K562 (cell line): ENCODE results near the gene RPL21. TPM values are rescaled to one million over a fixed set of nuclear protein-coding genes. Genes with fewer than 3 reads are reported as not detected.

ENCODE experiments used
- ATAC-seq: fragments of 200-7000 bp; cut with Tn5 transposase; 3 replicates; pipeline ENCODE4 v1.9.1; 2020; ENCODE audit warnings: moderate library complexity
- BruUV-seq: library from RNA; stranded (reverse); fragments of 400-500 nt; replicated peaks from 2 replicates; lab custom pipeline; 2021; lab: Mats Ljungman, UMichigan
- CTCF ChIA-PET: fragments of 300-600 bp; formaldehyde crosslinking; extraction: SDS; loops from one replicate; lab custom pipeline; 2021; ENCODE audit warnings: low intra/inter-chr PET ratio; lab: Yijun Ruan, JAX
- POLR2A ChIA-PET: fragments of 300-600, 350-650 bp; sonication (Branson Sonifier 250); formaldehyde crosslinking; extraction: SDS; loops from one replicate; lab custom pipeline; 2021; ENCODE audit warnings: antibody characterized with exemption, inconsistent platforms; lab: Yijun Ruan, JAX
- DNase-seq, 4 experiments: peaks; one replicate each; pipeline versions ENCODE4 v3.0.0 to v3.0.0-alpha.2; 2011 to 2018; ENCODE audit warnings: low spot score in 3 of 4, mixed read lengths in 3 of 4; ENCODE audit errors: extremely low read depth in 1 of 4
- FAIRE-seq: peaks from 2 replicates; lab custom pipeline; 2011; peaks lifted over from hg19 to GRCh38; lab: Jason Lieb, UNC
- H2AFZ ChIP-seq: 2 replicates; pipeline ENCODE4 v1.6.0; 2011; ENCODE audit warnings: low read depth, low read length, control low read depth, inconsistent platforms
- H3K27ac ChIP-seq: fragments of 200-600 bp; 3 replicates; pipeline ENCODE4 v1.8.0; 2011; ENCODE audit warnings: low read depth, mild to moderate bottlenecking, control low read depth, inconsistent platforms, low read length, moderate library complexity, mixed read lengths; ENCODE audit errors: extremely low read depth
- H3K27me3 ChIP-seq, 2 experiments: fragments of 300-600 bp in 1 of 2; 2 replicates in 1 of 2; 3 replicates in 1 of 2; pipeline versions ENCODE4 v1.6.0 to v1.8.0; 2011; ENCODE audit warnings: inconsistent platforms in 2 of 2, low read length in 2 of 2, mild to moderate bottlenecking in 1 of 2, mixed read lengths in 1 of 2, moderate library complexity in 1 of 2; ENCODE audit not compliant: control insufficient read depth in 2 of 2, insufficient read depth in 2 of 2
- H3K36me3 ChIP-seq: fragments of 300-600 bp; 3 replicates; pipeline ENCODE4 v1.8.0; 2011; ENCODE audit warnings: mild to moderate bottlenecking, low read length, inconsistent platforms; ENCODE audit not compliant: control insufficient read depth, insufficient read depth
- H3K4me1 ChIP-seq, 2 experiments: fragments of 200-600 bp in 1 of 2; replicated peaks in 1 of 2; 2 replicates in 1 of 2; 3 replicates in 1 of 2; pipeline versions ENCODE4 v1.5.1 to v1.8.0; 2011; ENCODE audit warnings: inconsistent platforms in 2 of 2, low read length in 2 of 2, mild to moderate bottlenecking in 1 of 2, mixed read lengths in 1 of 2, moderate library complexity in 1 of 2; ENCODE audit not compliant: control insufficient read depth in 2 of 2, insufficient read depth in 2 of 2
- H3K4me2 ChIP-seq: 2 replicates; pipeline ENCODE4 v1.6.1; 2011; ENCODE audit warnings: low read length, control low read depth, inconsistent platforms, mixed read lengths; ENCODE audit not compliant: insufficient read depth
- H3K4me3 ChIP-seq: fragments of 200-600 bp; sonication (generic), shearing (Covaris generic); 2 replicates; pipeline ENCODE4 v1.5.1; 2016; ENCODE audit warnings: control low read depth, inconsistent platforms
- H3K79me2 ChIP-seq: fragments of 200-600 bp; 3 replicates; pipeline ENCODE4 v1.8.0; 2011; ENCODE audit warnings: low read length, inconsistent platforms; ENCODE audit not compliant: control insufficient read depth, insufficient read depth
- H3K9ac ChIP-seq, 2 experiments: 2 replicates each; pipeline versions ENCODE4 v1.6.0 to v1.6.1; 2011; ENCODE audit warnings: low read depth in 2 of 2, low read length in 2 of 2, control low read depth in 1 of 2, inconsistent platforms in 1 of 2, mild to moderate bottlenecking in 1 of 2, mixed read lengths in 1 of 2; ENCODE audit not compliant: insufficient read depth in 1 of 2
- H3K9me1 ChIP-seq: one replicate; pipeline ENCODE4 v1.6.0; 2011; ENCODE audit warnings: inconsistent platforms, mild to moderate bottlenecking, low read length, moderate library complexity; ENCODE audit not compliant: control insufficient read depth, insufficient read depth
- H3K9me3 ChIP-seq: replicated peaks from 2 replicates; pipeline ENCODE4 v1.5.1; 2011; ENCODE audit warnings: low read depth, low read length, inconsistent platforms; ENCODE audit not compliant: control insufficient read depth, insufficient read depth
- H4K20me1 ChIP-seq: replicated peaks from 2 replicates; pipeline ENCODE4 v1.6.1; 2011; ENCODE audit warnings: low read length, inconsistent platforms, mixed read lengths; ENCODE audit not compliant: control insufficient read depth, insufficient read depth
- DMBX1 ChIP-seq: fragments of 250-450 bp; sonication (Bioruptor Pico); IDR thresholded peaks from 2 replicates; pipeline ENCODE4 v1.8.0; 2022; ENCODE audit warnings: inconsistent platforms, mild to moderate bottlenecking, moderate library complexity, borderline replicate concordance
- FOXM1 ChIP-seq, 2 experiments: fragments of 450-650 bp in 1 of 2; sonication (generic) in 1 of 2; formaldehyde crosslinking in 1 of 2; IDR thresholded peaks; 2 replicates each; pipeline versions ENCODE4 v1.6.1 to v1.9.0; 2017 to 2022; ENCODE audit warnings: low read depth in 2 of 2, mild to moderate bottlenecking in 2 of 2, missing genetic modification reagents in 1 of 2, moderate library complexity in 1 of 2
- HNRNPK ChIP-seq: fragments of 200-400 bp; formaldehyde crosslinking; IDR thresholded peaks from one replicate; pipeline ENCODE4 v1.6.1; 2018; ENCODE audit warnings: mild to moderate bottlenecking, low read depth, low read length; ENCODE audit not compliant: poor library complexity, severe bottlenecking
- POLR3A ChIP-seq: IDR thresholded peaks from 2 replicates; pipeline ENCODE4 v1.6.1; 2011; ENCODE audit warnings: borderline replicate concordance, mild to moderate bottlenecking, moderate library complexity; ENCODE audit not compliant: insufficient read length, insufficient read depth; ENCODE audit errors: extremely low read depth
- PTTG1 ChIP-seq: fragments of 450-650 bp; IDR thresholded peaks from 2 replicates; pipeline ENCODE4 v1.6.1; 2016; ENCODE audit warnings: low read depth, mild to moderate bottlenecking, missing genetic modification characterization, missing compliant biosample characterization
- RBFOX2 ChIP-seq: fragments of 200-400 bp; formaldehyde crosslinking; IDR thresholded peaks from 2 replicates; pipeline ENCODE4 v1.6.1; 2017; ENCODE audit warnings: low read depth, mild to moderate bottlenecking, low read length, moderate library complexity
- ZNF3 ChIP-seq: fragments of 250-450 bp; sonication (Bioruptor Pico); IDR thresholded peaks from 2 replicates; pipeline ENCODE4 v1.5.0; 2021; ENCODE audit warnings: mild to moderate bottlenecking, moderate library complexity
- WGBS: fragments of 100-300 bp; shearing (Covaris generic); methylation state at CpG from one replicate; pipeline ENCODE4 v1.1.6; 2016; ENCODE audit warnings: low coverage, mixed read lengths; ENCODE audit not compliant: insufficient coverage; ENCODE audit errors: missing lambda C conversion rate; 5-methylcytosine and 5-hydroxymethylcytosine counted together
- in situ Hi-C: fragments of 300-500 bp; cut with MboI; formaldehyde crosslinking; loops from 4 replicates; pipeline ENCODE4 v1.15.0; 2018; ENCODE audit warnings: inconsistent platforms, mixed read lengths
- intact Hi-C: fragments of 100-400 bp; cut with micrococcal nuclease; formaldehyde crosslinking; loops from 2 replicates; pipeline ENCODE4 v1.14.2; 2022
- polyA plus RNA-seq, 8 experiments: library from polyadenylated mRNA; depleted of rRNA in 4 of 8; stranded (reverse) in 5 of 8; unstranded in 3 of 8; fragments of >200 nt; fragmentation: Nextera tagmentation in 2 of 8; fragmentation: Illumina TruSeq in 1 of 8; extraction: Ambion mirVana in 2 of 8; extraction: Trizol in 1 of 8; gene quantifications; 2 replicates each; pipeline versions ENCODE4 v1.2.1 to v1.2.3, GENCODE V29; 2011 to 2014; ENCODE audit warnings: inconsistent platforms in 1 of 8, missing spikeins in 1 of 8
- total RNA-seq, 7 experiments: library from RNA; depleted of rRNA in 6 of 7; stranded (reverse); fragments of >200 nt in 6 of 7; fragmentation: Illumina TruSeq in 2 of 7; extraction: Trizol in 2 of 7; gene quantifications; 2 replicates each; pipeline versions ENCODE4 v1.2.1 to v1.2.3, GENCODE V29; 2011 to 2021; ENCODE audit warnings: low replicate concordance in 1 of 7
- TF ChIP-seq, protein P1 (sequence below): fragments of 200-400 bp; formaldehyde crosslinking; IDR thresholded peaks from 2 replicates; pipeline ENCODE4 v1.6.1; 2017; ENCODE audit warnings: mild to moderate bottlenecking, low read depth, low read length, moderate library complexity
- TF ChIP-seq, protein P2 (sequence below): sonication (generic); formaldehyde crosslinking; IDR thresholded peaks from 2 replicates; pipeline ENCODE4 v1.8.0; 2022; ENCODE audit warnings: mild to moderate bottlenecking, missing genetic modification reagents
- TF ChIP-seq, protein P3 (sequence below): sonication (generic); formaldehyde crosslinking; IDR thresholded peaks from 2 replicates; pipeline ENCODE4 v1.8.0; 2022; ENCODE audit warnings: mild to moderate bottlenecking, missing genetic modification reagents
- TF ChIP-seq, protein P4 (sequence below): fragments of 200-800 bp; sonication (Bioruptor generic); IDR thresholded peaks from 2 replicates; pipeline ENCODE4 v1.6.1; 2017; ENCODE audit warnings: missing genetic modification characterization, missing compliant biosample characterization

The RPL21 gene
- total and polyA plus RNA-seq, 9 of the 15 experiments (the other 6 are each of a cell fraction or from before 2014, with no cell fraction given), result 622 to 4,203 (median 1,676) TPM

DNA sequence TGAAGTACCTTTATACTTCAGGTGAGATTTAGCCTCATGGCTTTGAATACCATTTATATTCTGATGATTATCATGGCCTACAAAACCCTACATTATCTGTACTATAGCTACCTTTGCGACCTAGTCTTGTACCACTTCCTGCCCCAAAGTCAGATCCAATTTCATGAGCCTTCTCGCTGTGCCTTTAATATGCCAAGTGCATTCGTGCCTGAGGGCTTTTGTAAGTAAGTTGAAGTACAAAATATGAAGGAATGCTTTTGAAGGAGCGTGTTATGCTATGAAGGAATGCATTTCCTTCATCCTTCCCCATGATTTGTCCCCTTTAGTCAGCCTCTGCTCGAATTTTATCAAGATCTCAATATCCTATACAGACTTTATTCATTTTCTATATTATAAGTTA is 10.0 kb downstream of the RPL21 start:
- H4K20me1 ChIP-seq, result peaks cover 11% of the 10 kb centered on the region; the same call in 1 of the 2 replicates
- no peaks in the 10 kb centered on the region for H3K9me3 ChIP-seq
- H3K36me3 ChIP-seq, result peaks cover 30% of the 10 kb centered on the region
- ChIA-PET POLR2A (no interaction called here), CTCF (no interaction called here)
- ATAC-seq, result no peak
- no peaks in the 10 kb centered on the region for H3K27me3 ChIP-seq
- H3K79me2 ChIP-seq, result 0 out of 3 replicates have a peak, but pooled peaks cover 3% of the 10 kb centered on the region
- no peak overlapping the region for H3K9ac ChIP-seq
- H3K9me1 ChIP-seq, result no peaks in the 10 kb centered on the region
- no TSS peak for BruUV-seq
- H3K4me3 ChIP-seq, result no peak overlapping the region
- WGBS, result 56% methylated on average over 4 of the region's 5 CpGs
- intact Hi-C loops (no loop called here), in situ Hi-C loops (no loop called here)
- FAIRE-seq, result no peak
- DNase-seq, result no peak
- no peak overlapping the region for H3K27ac ChIP-seq
- H2AFZ ChIP-seq, result no peak overlapping the region
- H3K4me1 ChIP-seq, result peaks cover 0 to 7% of the 10 kb centered on the region in 2 experiments; a peak in 3 of 5 replicates
- H3K4me2 ChIP-seq, result no peak overlapping the region
- TF ChIP-seq, protein P1, sequence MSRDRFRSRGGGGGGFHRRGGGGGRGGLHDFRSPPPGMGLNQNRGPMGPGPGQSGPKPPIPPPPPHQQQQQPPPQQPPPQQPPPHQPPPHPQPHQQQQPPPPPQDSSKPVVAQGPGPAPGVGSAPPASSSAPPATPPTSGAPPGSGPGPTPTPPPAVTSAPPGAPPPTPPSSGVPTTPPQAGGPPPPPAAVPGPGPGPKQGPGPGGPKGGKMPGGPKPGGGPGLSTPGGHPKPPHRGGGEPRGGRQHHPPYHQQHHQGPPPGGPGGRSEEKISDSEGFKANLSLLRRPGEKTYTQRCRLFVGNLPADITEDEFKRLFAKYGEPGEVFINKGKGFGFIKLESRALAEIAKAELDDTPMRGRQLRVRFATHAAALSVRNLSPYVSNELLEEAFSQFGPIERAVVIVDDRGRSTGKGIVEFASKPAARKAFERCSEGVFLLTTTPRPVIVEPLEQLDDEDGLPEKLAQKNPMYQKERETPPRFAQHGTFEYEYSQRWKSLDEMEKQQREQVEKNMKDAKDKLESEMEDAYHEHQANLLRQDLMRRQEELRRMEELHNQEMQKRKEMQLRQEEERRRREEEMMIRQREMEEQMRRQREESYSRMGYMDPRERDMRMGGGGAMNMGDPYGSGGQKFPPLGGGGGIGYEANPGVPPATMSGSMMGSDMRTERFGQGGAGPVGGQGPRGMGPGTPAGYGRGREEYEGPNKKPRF, result no peak
- no peak for TF ChIP-seq POLR3A
- TF ChIP-seq, protein P2, sequence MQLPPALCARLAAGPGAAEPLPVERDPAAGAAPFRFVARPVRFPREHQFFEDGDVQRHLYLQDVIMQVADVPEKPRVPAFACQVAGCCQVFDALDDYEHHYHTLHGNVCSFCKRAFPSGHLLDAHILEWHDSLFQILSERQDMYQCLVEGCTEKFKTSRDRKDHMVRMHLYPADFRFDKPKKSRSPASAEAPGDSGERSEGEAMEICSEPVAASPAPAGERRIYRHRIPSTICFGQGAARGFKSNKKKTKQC (CRISPR knock-in tag), result no peak
- TF ChIP-seq DMBX1, result no peak
- no peak for TF ChIP-seq FOXM1 (IDR thresholded peaks at IDR 0.05; ENCODE audit: low read depth)
- TF ChIP-seq FOXM1 (CRISPR knock-in tag; IDR thresholded peaks at IDR 0.05; ENCODE audit: low read depth), result no peak
- TF ChIP-seq HNRNPK, result no peak
- TF ChIP-seq, protein P3, sequence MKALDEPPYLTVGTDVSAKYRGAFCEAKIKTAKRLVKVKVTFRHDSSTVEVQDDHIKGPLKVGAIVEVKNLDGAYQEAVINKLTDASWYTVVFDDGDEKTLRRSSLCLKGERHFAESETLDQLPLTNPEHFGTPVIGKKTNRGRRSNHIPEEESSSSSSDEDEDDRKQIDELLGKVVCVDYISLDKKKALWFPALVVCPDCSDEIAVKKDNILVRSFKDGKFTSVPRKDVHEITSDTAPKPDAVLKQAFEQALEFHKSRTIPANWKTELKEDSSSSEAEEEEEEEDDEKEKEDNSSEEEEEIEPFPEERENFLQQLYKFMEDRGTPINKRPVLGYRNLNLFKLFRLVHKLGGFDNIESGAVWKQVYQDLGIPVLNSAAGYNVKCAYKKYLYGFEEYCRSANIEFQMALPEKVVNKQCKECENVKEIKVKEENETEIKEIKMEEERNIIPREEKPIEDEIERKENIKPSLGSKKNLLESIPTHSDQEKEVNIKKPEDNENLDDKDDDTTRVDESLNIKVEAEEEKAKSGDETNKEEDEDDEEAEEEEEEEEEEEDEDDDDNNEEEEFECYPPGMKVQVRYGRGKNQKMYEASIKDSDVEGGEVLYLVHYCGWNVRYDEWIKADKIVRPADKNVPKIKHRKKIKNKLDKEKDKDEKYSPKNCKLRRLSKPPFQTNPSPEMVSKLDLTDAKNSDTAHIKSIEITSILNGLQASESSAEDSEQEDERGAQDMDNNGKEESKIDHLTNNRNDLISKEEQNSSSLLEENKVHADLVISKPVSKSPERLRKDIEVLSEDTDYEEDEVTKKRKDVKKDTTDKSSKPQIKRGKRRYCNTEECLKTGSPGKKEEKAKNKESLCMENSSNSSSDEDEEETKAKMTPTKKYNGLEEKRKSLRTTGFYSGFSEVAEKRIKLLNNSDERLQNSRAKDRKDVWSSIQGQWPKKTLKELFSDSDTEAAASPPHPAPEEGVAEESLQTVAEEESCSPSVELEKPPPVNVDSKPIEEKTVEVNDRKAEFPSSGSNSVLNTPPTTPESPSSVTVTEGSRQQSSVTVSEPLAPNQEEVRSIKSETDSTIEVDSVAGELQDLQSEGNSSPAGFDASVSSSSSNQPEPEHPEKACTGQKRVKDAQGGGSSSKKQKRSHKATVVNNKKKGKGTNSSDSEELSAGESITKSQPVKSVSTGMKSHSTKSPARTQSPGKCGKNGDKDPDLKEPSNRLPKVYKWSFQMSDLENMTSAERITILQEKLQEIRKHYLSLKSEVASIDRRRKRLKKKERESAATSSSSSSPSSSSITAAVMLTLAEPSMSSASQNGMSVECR (CRISPR knock-in tag), result no peak
- TF ChIP-seq ZNF3, result no peak
- TF ChIP-seq, protein P4, sequence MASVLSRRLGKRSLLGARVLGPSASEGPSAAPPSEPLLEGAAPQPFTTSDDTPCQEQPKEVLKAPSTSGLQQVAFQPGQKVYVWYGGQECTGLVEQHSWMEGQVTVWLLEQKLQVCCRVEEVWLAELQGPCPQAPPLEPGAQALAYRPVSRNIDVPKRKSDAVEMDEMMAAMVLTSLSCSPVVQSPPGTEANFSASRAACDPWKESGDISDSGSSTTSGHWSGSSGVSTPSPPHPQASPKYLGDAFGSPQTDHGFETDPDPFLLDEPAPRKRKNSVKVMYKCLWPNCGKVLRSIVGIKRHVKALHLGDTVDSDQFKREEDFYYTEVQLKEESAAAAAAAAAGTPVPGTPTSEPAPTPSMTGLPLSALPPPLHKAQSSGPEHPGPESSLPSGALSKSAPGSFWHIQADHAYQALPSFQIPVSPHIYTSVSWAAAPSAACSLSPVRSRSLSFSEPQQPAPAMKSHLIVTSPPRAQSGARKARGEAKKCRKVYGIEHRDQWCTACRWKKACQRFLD (CRISPR knock-in tag), result no peak
- no peak for TF ChIP-seq RBFOX2
- TF ChIP-seq PTTG1 (tag), result no peak
